Measurements from ENCODE around the gene FZD2.

Gene FZD2

DNA sequence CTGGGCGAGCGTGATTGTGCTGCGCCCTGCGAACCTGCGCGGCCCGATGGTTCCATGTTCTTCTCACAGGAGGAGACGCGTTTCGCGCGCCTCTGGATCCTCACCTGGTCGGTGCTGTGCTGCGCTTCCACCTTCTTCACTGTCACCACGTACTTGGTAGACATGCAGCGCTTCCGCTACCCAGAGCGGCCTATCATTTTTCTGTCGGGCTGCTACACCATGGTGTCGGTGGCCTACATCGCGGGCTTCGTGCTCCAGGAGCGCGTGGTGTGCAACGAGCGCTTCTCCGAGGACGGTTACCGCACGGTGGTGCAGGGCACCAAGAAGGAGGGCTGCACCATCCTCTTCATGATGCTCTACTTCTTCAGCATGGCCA lies 1.0 kb downstream of the FZD2 start:
- Histone ChIP-seq H4K20me1 (ENCODE audit: low read depth, low read length) (no peaks in the 10 kb centered on the region), H2AFZ (ENCODE audit: low read depth, low read length, severe bottlenecking) (no peak overlapping the region), H3K9ac (ENCODE audit: low read length) (no peak overlapping the region), H3K36me3 (ENCODE audit: low read length) (no peaks in the 10 kb centered on the region), H3K9me3 (ENCODE audit: insufficient read depth, low read length) (no peaks in the 10 kb centered on the region), H3K79me2 (ENCODE audit: insufficient read depth, low read length) (no peaks in the 10 kb centered on the region), H3F3A (ENCODE audit: insufficient read depth) (no peaks in the 10 kb centered on the region; the same call in 1 of the 2 replicates), H3K4me2 (ENCODE audit: low read depth, low read length, poor library complexity, severe bottlenecking) (no peak overlapping the region), H3K27ac (ENCODE audit: low read depth, low read length) (no peak overlapping the region), H3K27me3 (ENCODE audit: low read length) (no peaks in the 10 kb centered on the region), H3K9me2 (replicated peaks; ENCODE audit: insufficient read depth, low read length) (no peaks in the 10 kb centered on the region), H3K4me3 (ENCODE audit: insufficient read depth, low read length, poor library complexity, severe bottlenecking) (no peak overlapping the region)
- TF ChIP-seq EZH2phosphoT487 (conservative IDR thresholded peaks at IDR 0.05; ENCODE audit: low read length) (no peak), CTCF (IDR thresholded peaks at IDR 0.05; ENCODE audit: insufficient read depth, low read length, poor library complexity, severe bottlenecking) (no peak)

DNA sequence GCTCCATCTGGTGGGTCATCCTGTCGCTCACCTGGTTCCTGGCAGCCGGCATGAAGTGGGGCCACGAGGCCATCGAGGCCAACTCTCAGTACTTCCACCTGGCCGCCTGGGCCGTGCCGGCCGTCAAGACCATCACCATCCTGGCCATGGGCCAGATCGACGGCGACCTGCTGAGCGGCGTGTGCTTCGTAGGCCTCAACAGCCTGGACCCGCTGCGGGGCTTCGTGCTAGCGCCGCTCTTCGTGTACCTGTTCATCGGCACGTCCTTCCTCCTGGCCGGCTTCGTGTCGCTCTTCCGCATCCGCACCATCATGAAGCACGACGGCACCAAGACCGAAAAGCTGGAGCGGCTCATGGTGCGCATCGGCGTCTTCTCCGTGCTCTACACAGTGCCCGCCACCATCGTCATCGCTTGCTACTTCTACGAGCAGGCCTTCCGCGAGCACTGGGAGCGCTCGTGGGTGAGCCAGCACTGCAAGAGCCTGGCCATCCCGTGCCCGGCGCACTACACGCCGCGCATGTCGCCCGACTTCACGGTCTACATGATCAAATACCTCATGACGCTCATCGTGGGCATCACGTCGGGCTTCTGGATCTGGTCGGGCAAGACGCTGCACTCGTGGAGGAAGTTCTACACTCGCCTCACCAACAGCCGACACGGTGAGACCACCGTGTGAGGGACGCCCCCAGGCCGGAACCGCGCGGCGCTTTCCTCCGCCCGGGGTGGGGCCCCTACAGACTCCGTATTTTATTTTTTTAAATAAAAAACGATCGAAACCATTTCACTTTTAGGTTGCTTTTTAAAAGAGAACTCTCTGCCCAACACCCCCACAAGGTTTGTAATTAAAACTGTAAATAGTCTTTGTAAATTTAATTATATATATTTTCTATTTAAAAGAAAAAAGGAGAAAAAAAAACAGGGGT lies 1.7 kb downstream of the FZD2 start:
- Histone ChIP-seq H3K9me3 (ENCODE audit: insufficient read depth, low read length) (no peaks in the 10 kb centered on the region), H3K36me3 (ENCODE audit: low read length) (no peaks in the 10 kb centered on the region), H3K9ac (ENCODE audit: low read length) (no peak overlapping the region), H3F3A (ENCODE audit: insufficient read depth) (no peaks in the 10 kb centered on the region; the same call in 1 of the 2 replicates), H4K20me1 (ENCODE audit: low read depth, low read length) (no peaks in the 10 kb centered on the region), H3K4me3 (ENCODE audit: insufficient read depth, low read length, poor library complexity, severe bottlenecking) (no peak overlapping the region), H2AFZ (ENCODE audit: low read depth, low read length, severe bottlenecking) (no peak overlapping the region), H3K9me2 (replicated peaks; ENCODE audit: insufficient read depth, low read length) (no peaks in the 10 kb centered on the region), H3K79me2 (ENCODE audit: insufficient read depth, low read length) (no peaks in the 10 kb centered on the region), H3K27me3 (ENCODE audit: low read length) (no peaks in the 10 kb centered on the region), H3K4me2 (ENCODE audit: low read depth, low read length, poor library complexity, severe bottlenecking) (no peak overlapping the region), H3K27ac (ENCODE audit: low read depth, low read length) (no peak overlapping the region)
- no peak for TF ChIP-seq CTCF (IDR thresholded peaks at IDR 0.05; ENCODE audit: insufficient read depth, low read length, poor library complexity, severe bottlenecking)
- no peak for TF ChIP-seq EZH2phosphoT487 (conservative IDR thresholded peaks at IDR 0.05; ENCODE audit: low read length)

DNA sequence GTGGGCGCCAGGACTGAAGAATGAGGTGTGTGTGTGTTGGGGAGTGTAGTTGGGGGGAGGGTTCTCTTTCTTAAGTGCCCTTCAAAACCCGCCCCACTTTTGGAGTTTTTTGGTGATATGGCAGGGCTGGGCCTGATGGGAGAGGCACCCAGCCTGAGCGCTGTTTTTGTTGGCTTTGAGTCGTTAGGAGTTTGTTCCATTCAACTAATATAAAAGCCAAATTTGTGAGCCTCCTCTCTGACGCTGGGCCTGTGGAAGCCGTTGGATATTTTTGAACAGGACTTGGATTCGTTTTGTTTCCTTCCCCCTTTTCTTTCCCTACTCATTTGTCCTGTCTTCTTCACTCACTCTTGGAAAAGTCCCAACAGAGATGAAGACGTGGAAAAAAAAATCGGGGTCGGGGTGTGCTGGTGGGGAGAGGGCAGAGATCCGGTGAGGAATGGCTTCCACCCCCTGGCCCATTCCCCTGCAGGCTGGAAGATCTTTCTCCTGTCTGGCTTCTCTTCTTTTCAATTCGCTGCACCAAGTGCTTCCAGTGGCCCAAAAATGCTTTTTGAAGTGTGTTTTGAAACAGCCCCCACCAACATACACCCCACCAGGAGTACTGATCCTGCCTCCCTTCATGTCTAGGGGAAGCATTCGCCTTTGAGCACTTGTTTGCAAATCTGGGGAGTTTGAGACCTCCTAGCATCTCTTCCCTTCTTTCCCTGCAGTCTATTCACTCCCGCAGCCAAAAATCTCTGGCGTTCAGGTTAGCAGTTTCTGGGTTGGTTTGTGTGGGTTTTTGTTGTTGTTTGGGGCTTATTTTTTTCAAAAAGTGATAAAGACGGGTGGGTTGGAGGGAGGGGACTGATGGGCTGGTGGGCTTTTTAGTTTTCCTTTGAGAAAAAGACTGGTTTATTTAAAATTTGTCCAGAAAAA lies 2.6 kb downstream of the FZD2 start:
- no peak overlapping the region for H3K9ac ChIP-seq (ENCODE audit: low read length)
- H3K4me2 ChIP-seq (ENCODE audit: low read depth, low read length, poor library complexity, severe bottlenecking) = no peak overlapping the region
- H3K4me3 ChIP-seq (ENCODE audit: insufficient read depth, low read length, poor library complexity, severe bottlenecking) = no peak overlapping the region
- TF ChIP-seq CTCF (IDR thresholded peaks at IDR 0.05; ENCODE audit: insufficient read depth, low read length, poor library complexity, severe bottlenecking) (no peak), EZH2phosphoT487 (conservative IDR thresholded peaks at IDR 0.05; ENCODE audit: low read length) (no peak)
- H3K27ac ChIP-seq (ENCODE audit: low read depth, low read length) = no peak overlapping the region
- H3F3A ChIP-seq (ENCODE audit: insufficient read depth) = no peaks in the 10 kb centered on the region; the same call in 1 of the 2 replicates
- no peaks in the 10 kb centered on the region for H3K9me3 ChIP-seq (ENCODE audit: insufficient read depth, low read length)
- no peaks in the 10 kb centered on the region for H3K9me2 ChIP-seq (replicated peaks; ENCODE audit: insufficient read depth, low read length)
- H3K36me3 ChIP-seq (ENCODE audit: low read length) = no peaks in the 10 kb centered on the region
- H3K27me3 ChIP-seq (ENCODE audit: low read length) = no peaks in the 10 kb centered on the region
- H4K20me1 ChIP-seq (ENCODE audit: low read depth, low read length) = no peaks in the 10 kb centered on the region
- H2AFZ ChIP-seq (ENCODE audit: low read depth, low read length, severe bottlenecking) = no peak overlapping the region
- no peaks in the 10 kb centered on the region for H3K79me2 ChIP-seq (ENCODE audit: insufficient read depth, low read length)

Measured in SU-DHL-6 (cell line).